Breast epithelium (tissue), 4 donors: Measurements from ENCODE around the gene MFN1. TPM values are rescaled to one million over a fixed set of nuclear protein-coding genes. Genes with fewer than 3 reads are reported as not detected.
A peak's percentile ranks its signal among the peaks of the same experiment; 100 is the strongest.

Experiments
- DNase-seq, 2 donors: peaks; one replicate each; pipeline ENCODE4 v3.0.0-alpha.2; 2019; ENCODE audit warnings: low spot score in 2 of 2
- H3K27ac ChIP-seq, 2 donors: fragments of 200-600 bp; sonication (generic) in 1 of 2; one replicate each; pipeline ENCODE4 v1.5.1; 2016 to 2019; ENCODE audit warnings: mild to moderate bottlenecking in 1 of 2
- H3K27me3 ChIP-seq, 2 donors: fragments of 200-600 bp; sonication (generic) in 1 of 2; one replicate each; pipeline versions ENCODE4 v1.5.1 to v1.6.0; 2017 to 2019; ENCODE audit warnings: control low read depth in 1 of 2, mild to moderate bottlenecking in 1 of 2
- H3K36me3 ChIP-seq: fragments of 200-600 bp; one replicate; pipeline ENCODE4 v1.5.1; 2019
- H3K4me1 ChIP-seq, 2 donors: fragments of 200-600 bp; sonication (generic); one replicate each; pipeline ENCODE4 v1.5.1; 2016 to 2019; ENCODE audit warnings: control low read depth in 1 of 2
- H3K4me3 ChIP-seq, 3 donors: fragments of 200-600 bp; sonication (generic); 1 replicate in 2 of 3; 2 replicates in 1 of 3; pipeline ENCODE4 v1.5.1; 2016 to 2019; ENCODE audit warnings: mild to moderate bottlenecking in 3 of 3, moderate library complexity in 2 of 3
- H3K9me3 ChIP-seq, 2 donors: fragments of 200-600 bp; sonication (generic) in 1 of 2; one replicate each; pipeline ENCODE4 v1.5.1; 2016 to 2019; ENCODE audit warnings: control low read depth in 1 of 2
- POLR2A ChIP-seq: fragments of 450-650 bp; IDR thresholded peaks from one replicate; pipeline ENCODE4 v1.6.1; 2016; ENCODE audit warnings: antibody characterized with exemption, mild to moderate bottlenecking, moderate library complexity
- POLR2AphosphoS5 ChIP-seq, 3 donors: sonication (generic); formaldehyde crosslinking; IDR thresholded peaks; one replicate each; pipeline ENCODE4 v1.6.1; 2017; ENCODE audit warnings: antibody characterized with exemption in 3 of 3
- intact Hi-C: fragments of 100-400 bp; cut with DNase I; formaldehyde crosslinking; loops from one replicate; pipeline ENCODE4 v1.15.1; 2023; ENCODE audit warnings: low total_unique reads
- total RNA-seq, 3 donors: library from RNA; depleted of rRNA; stranded (reverse); fragments of >200 nt; gene quantifications; one replicate each; pipeline ENCODE4 v1.1.0, GENCODE V29; 2016
- TF ChIP-seq, protein P1 (sequence below), 3 donors: fragments of 450-650 bp; IDR thresholded peaks; one replicate each; pipeline ENCODE4 v1.5.1; 2016 to 2017; ENCODE audit warnings: antibody characterized with exemption in 3 of 3, mild to moderate bottlenecking in 3 of 3, moderate library complexity in 3 of 3

MFN1 gene
- total RNA-seq, 3 donors from 2014 or later, result 33.4 to 85.2 (median 61.0) TPM

DNA sequence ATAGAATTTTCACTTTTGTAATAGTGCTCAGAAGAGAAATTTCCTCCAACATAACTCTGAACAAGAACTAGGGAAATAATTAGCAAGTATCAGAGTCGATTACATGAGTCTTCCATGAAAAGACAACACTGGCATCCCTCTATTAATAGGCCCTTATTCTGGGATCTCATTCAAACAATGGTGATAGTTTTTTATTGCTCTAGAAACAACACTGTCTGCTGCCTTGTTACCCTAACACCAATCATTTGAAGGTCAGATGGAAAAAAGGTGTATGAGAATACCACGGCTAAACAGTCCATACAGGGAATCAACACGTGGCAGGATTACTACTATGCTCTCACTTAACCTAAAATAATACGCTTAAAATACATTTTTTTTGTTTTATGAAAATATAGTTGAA, 67.9 kb downstream of the MFN1 start:
- intact Hi-C loops, result no loop called here
- H3K4me3 ChIP-seq, result no peak overlapping the region
- TF ChIP-seq POLR2A (no peak), POLR2AphosphoS5 (IDR thresholded peaks at IDR 0.05) (no peak)
- TF ChIP-seq, protein P1, sequence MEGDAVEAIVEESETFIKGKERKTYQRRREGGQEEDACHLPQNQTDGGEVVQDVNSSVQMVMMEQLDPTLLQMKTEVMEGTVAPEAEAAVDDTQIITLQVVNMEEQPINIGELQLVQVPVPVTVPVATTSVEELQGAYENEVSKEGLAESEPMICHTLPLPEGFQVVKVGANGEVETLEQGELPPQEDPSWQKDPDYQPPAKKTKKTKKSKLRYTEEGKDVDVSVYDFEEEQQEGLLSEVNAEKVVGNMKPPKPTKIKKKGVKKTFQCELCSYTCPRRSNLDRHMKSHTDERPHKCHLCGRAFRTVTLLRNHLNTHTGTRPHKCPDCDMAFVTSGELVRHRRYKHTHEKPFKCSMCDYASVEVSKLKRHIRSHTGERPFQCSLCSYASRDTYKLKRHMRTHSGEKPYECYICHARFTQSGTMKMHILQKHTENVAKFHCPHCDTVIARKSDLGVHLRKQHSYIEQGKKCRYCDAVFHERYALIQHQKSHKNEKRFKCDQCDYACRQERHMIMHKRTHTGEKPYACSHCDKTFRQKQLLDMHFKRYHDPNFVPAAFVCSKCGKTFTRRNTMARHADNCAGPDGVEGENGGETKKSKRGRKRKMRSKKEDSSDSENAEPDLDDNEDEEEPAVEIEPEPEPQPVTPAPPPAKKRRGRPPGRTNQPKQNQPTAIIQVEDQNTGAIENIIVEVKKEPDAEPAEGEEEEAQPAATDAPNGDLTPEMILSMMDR (IDR thresholded peaks at IDR 0.05), result no peak
- no peaks in the 10 kb centered on the region for H3K36me3 ChIP-seq
- no peak for DNase-seq
- H3K27ac ChIP-seq, result no peak overlapping the region
- H3K4me1 ChIP-seq, result no peaks in the 10 kb centered on the region
- H3K27me3 ChIP-seq, result no peaks in the 10 kb centered on the region
- no peaks in the 10 kb centered on the region for H3K9me3 ChIP-seq

DNA sequence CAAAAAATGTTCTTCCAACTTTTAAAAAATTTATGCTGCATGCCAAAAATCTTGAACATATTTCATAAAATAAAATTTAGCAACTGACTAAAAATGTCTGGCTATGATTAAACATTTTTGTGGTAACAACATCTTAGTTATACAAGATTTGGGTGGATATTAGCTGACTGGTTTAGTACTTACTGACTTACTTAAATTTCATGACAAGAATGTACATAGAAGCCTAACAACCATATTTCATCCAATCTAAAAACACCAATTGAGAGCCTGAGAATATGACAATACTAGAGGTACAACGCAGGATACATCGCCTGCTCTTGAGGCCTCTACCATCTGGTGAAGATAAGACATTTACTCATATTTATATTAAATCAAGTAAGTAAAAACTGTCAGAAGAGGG, 69.2 kb downstream of the MFN1 start:
- Histone ChIP-seq H3K36me3 (no peaks in the 10 kb centered on the region), H3K4me3 (no peak overlapping the region), H3K9me3 (no peaks in the 10 kb centered on the region), H3K4me1 (no peaks in the 10 kb centered on the region), H3K27me3 (no peaks in the 10 kb centered on the region), H3K27ac (no peak overlapping the region)
- intact Hi-C loops, result no loop called here
- DNase-seq, result no peak
- TF ChIP-seq, protein P1 (IDR thresholded peaks at IDR 0.05), result no peak
- no peak for TF ChIP-seq POLR2A
- no peak for TF ChIP-seq POLR2AphosphoS5 (IDR thresholded peaks at IDR 0.05)

DNA sequence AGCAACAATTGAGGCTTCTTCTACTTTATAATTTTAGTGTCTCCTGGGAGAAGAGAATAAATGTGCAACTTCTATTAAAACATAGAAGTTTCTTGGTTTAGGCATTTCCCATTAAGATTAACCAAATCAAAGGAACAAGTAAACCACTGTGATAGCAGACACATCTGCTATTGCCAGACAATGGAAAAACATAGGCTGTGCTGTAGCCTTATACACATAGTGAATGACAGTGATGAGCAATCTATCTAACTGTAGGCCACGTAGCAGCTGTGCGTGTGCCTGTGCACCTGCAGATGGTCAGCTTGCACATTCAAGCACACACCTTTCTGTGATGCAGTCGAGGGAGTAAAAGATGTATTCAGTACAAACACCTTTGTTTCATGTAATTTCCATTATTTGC, 71.1 kb downstream of the MFN1 start:
- no peak overlapping the region for H3K4me3 ChIP-seq
- H3K27ac ChIP-seq, result no peak overlapping the region
- H3K36me3 ChIP-seq, result no peaks in the 10 kb centered on the region
- no peak for DNase-seq
- H3K27me3 ChIP-seq, result no peaks in the 10 kb centered on the region
- H3K9me3 ChIP-seq, result no peaks in the 10 kb centered on the region
- no peak for TF ChIP-seq POLR2A
- TF ChIP-seq, protein P1 (IDR thresholded peaks at IDR 0.05), result no peak
- no peak for TF ChIP-seq POLR2AphosphoS5 (IDR thresholded peaks at IDR 0.05)
- no peaks in the 10 kb centered on the region for H3K4me1 ChIP-seq
- intact Hi-C loops, result no loop called here

DNA sequence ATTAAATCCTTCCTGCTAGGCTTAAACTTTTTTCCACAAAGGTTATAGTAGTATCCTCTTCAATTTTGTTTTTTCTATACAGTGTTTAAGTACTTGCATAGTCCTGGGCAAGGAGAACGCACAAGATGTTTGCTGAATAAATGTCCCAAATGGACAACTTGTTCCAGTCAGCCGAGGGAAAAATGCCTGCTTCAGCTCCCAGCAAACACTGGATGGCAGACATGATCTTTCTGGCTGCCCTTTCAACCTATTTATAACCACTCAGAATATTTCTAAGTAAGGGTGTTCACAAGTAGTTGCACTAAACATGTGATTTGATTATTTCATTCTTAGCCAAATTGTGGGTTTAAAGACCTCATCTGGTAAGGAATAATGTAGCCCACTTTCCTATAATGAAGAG, 74.0 kb downstream of the MFN1 start:
- H3K4me1 ChIP-seq, result no peaks in the 10 kb centered on the region
- no peak overlapping the region for H3K27ac ChIP-seq
- H3K9me3 ChIP-seq, result no peaks in the 10 kb centered on the region
- H3K27me3 ChIP-seq, result no peaks in the 10 kb centered on the region
- no peak for DNase-seq
- no peak overlapping the region for H3K4me3 ChIP-seq
- intact Hi-C loops, result loop anchor here (5.0 kb wide), 1 partner anchor 386 kb away; no protein-coding TSS in a partner anchor
- TF ChIP-seq POLR2AphosphoS5 (IDR thresholded peaks at IDR 0.05), result no peak
- TF ChIP-seq, protein P1 (IDR thresholded peaks at IDR 0.05), result peak in 2 of 3 donors; percentile 23 to 42
- no peaks in the 10 kb centered on the region for H3K36me3 ChIP-seq

DNA sequence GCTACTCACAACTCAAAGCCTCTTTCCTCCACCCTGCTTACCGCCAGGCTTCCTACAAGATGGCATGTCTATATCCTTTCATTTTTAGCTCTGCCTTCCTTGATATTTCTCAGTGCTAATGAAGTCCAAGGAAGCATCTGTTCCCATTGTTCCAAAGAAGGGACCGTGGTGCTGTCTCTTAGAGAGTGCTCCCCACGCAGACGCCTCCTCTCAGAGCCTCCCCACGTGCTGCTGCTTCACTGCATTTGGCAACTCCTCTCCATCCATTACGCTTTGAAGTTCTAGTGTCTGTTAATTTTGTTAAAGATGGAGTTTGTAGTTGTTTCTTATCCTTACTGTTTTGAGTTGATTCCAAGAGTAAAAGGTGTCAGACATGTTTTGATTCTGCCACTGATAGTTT, 77.6 kb downstream of the MFN1 start:
- intact Hi-C loops, result loop anchor here (5.0 kb wide), 1 partner anchor 142 kb away; no protein-coding TSS in a partner anchor
- H3K27ac ChIP-seq, result no peak overlapping the region
- no peak overlapping the region for H3K4me3 ChIP-seq
- no peak for TF ChIP-seq POLR2AphosphoS5 (IDR thresholded peaks at IDR 0.05)
- TF ChIP-seq POLR2A, result no peak
- TF ChIP-seq, protein P1 (IDR thresholded peaks at IDR 0.05), result no peak
- no peaks in the 10 kb centered on the region for H3K9me3 ChIP-seq
- H3K27me3 ChIP-seq, result no peaks in the 10 kb centered on the region
- DNase-seq, result no peak
- no peaks in the 10 kb centered on the region for H3K4me1 ChIP-seq
- H3K36me3 ChIP-seq, result no peaks in the 10 kb centered on the region
